ENCODE measurements around the gene LINGO1. TPM values are rescaled to one million over a fixed set of nuclear protein-coding genes. Genes with fewer than 3 reads are reported as not detected.

The LINGO1 gene
- total RNA-seq, 4 donors from 2014 or later, result 0.13 to 1.1 (median 1.0) TPM; not detected in 1

DNA sequence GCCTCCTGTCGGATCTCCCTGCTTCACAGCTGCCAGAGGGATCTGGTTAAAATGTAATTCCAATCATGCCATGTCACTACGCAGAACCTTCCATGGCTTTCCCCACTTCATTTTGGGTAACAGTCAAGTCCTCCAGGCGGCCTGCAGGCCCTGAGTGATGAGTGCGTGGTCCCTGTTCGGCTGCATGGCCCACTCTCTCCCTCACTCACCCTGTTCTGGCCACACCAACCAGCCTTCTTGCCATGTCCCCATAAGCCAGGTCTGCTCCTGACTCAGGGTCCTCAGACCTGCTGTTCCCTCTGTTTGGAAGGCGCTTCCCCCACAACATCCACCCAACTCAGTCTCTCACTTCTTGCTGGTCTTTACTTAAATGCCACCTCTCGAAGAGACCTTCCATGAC, 41.6 kb upstream of the LINGO1 start:
- 89 to 94% methylated on average over 7 of the region's 7 CpGs for WGBS, 2 donors
- H3K27me3 ChIP-seq, result no peaks in the 10 kb centered on the region
- intact Hi-C loops (cut with DNase I), result no loop called here
- H3K4me3 ChIP-seq (replicated peaks in 1 of 3), result no peak overlapping the region
- no peak overlapping the region for H3K27ac ChIP-seq
- H3K36me3 ChIP-seq, result no peaks in the 10 kb centered on the region
- DNase-seq, result no peak
- TF ChIP-seq CTCF (IDR thresholded peaks at IDR 0.05) (no peak), POLR2A (IDR thresholded peaks at IDR 0.05) (no peak)
- no peaks in the 10 kb centered on the region for H3K9me3 ChIP-seq
- no peaks in the 10 kb centered on the region for H3K4me1 ChIP-seq

DNA sequence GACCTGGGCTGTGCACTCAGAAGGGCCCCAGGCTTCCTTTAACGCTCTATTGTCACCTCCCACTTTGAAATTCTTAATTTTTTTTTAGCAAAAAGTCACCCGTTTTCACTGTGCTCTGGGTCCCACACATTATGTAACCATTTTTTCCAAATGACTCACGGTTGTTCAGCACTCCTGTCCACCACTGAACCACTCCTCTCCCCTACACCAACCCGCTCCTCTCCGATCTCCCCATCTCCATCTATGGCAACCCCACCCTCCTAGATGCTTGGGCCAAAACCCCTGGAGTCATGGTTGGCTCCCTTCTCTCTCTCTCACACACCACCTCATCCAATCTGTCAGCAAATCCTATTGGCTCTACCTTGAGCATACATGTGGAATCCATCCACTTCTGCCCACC, 41.2 kb upstream of the LINGO1 start:
- Histone ChIP-seq H3K4me3 (replicated peaks in 1 of 3) (no peak overlapping the region), H3K36me3 (no peaks in the 10 kb centered on the region), H3K9me3 (no peaks in the 10 kb centered on the region), H3K4me1 (no peaks in the 10 kb centered on the region), H3K27me3 (no peaks in the 10 kb centered on the region), H3K27ac (no peak overlapping the region)
- WGBS, 2 donors, result 75 to 77% methylated on average over 5 of the region's 5 CpGs
- TF ChIP-seq CTCF (IDR thresholded peaks at IDR 0.05), result no peak
- no peak for TF ChIP-seq POLR2A (IDR thresholded peaks at IDR 0.05)
- DNase-seq, result no peak
- intact Hi-C loops (cut with DNase I), result no loop called here

DNA sequence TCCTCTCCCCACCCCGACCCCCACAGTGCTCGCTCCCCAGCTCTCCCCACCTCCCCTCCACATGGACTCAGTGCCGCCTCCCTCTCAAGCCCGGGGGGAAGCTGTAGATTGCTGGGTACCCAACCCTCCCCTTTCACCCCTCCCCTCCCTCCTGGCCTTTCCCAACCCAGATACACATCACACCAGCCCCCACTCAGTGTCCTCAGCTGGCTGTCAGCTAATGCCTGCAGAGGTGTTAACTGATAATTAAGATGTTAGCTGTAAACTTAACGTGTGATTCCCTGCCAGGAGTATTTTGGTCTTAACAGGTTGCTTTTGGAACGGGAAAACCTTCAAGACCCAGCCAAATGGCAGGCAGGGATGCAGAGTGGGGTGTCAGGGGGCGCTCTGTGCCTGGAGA, 39.4 kb upstream of the LINGO1 start:
- no peak for DNase-seq
- Histone ChIP-seq H3K4me1 (no peaks in the 10 kb centered on the region), H3K36me3 (no peaks in the 10 kb centered on the region), H3K27ac (no peak overlapping the region), H3K27me3 (no peaks in the 10 kb centered on the region), H3K9me3 (no peaks in the 10 kb centered on the region), H3K4me3 (replicated peaks in 1 of 3) (no peak overlapping the region)
- no peak for TF ChIP-seq CTCF (IDR thresholded peaks at IDR 0.05)
- TF ChIP-seq POLR2A (IDR thresholded peaks at IDR 0.05), result no peak
- 50 to 55% methylated on average over 6 to 7 of the region's 7 CpGs for WGBS, 2 donors
- intact Hi-C loops (cut with DNase I), result no loop called here

DNA sequence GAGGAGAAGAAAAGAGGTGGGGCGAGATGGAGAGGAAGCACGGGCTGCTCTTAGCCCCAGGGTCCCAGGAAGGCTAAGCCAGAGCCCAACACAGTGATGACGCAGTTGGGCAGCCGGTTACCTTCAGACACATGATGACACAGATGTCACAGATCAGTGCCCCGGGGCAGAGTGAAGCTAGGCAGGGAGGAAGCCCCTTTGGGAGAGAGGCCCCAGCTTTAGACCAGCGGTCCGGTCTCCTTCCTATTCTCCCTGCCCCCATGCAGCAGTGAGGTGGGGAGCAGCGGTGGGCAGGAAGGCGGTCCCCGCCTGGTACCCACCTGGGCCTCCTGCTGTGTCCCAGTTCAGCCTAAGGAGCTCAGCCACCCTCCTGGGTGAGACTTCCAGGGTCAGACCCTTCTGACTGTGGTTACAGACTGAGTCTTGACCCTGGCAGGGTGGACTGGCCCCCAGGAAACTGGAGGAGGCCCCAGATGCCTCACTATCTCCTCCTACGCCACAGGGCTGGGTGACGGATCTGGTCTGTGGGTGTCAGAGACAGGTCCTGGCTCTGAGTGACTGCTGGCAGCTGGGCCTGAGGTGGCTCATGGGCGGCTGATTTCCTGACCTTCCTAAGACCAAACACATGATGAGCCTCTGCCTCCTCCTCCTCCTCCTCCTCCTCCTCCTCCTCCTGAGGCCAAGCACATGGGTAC, 38.8 kb upstream of the LINGO1 start:
- no peak for DNase-seq
- no peak overlapping the region for H3K4me3 ChIP-seq (replicated peaks in 1 of 3)
- TF ChIP-seq CTCF (IDR thresholded peaks at IDR 0.05) (no peak), POLR2A (IDR thresholded peaks at IDR 0.05) (no peak)
- H3K36me3 ChIP-seq, result no peaks in the 10 kb centered on the region
- no peaks in the 10 kb centered on the region for H3K27me3 ChIP-seq
- no peaks in the 10 kb centered on the region for H3K9me3 ChIP-seq
- 56 to 76% methylated on average over 7 to 10 of the region's 13 CpGs for WGBS, 2 donors
- H3K27ac ChIP-seq, result no peak overlapping the region
- H3K4me1 ChIP-seq, result no peaks in the 10 kb centered on the region
- intact Hi-C loops (cut with DNase I), result no loop called here

DNA sequence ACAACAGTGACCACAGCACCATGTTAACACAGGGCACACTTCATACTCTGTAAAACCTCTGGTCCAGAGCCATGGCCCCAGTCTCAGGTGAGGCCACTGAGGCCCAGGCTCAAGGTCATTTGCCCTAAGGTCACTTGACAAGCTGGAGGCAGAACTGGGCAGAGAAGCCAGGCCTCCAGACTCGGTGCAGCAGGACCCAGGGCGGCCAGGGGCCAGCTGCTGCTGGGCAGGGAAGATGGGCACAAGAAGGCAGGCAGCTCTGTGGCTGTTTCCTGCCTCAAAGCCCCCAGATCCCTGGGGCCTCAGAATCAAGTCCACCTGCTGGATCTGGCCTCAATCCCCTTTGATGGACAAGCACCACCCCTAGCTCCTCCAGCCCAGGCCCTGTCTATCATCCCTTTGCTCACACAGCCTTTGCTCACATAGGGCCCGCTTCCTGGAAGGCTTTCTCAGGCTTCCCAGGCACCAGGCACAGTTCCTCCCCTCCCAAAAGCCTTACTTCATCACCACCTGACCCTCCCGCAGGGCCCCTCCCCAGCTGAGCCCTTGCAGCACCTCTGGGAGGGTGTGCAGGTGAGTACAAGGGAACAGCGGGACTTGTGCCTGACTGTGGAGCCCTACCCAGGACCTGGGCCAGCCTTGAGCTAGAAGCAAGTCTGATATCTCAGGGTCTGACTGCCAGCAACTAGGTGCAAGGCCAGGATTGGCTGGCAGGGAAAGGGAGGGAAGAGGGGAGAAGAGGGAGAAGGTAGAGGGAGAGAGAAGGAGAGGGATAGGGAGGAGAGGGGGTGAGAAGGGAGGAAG, 38.0 kb upstream of the LINGO1 start:
- intact Hi-C loops (cut with DNase I), result no loop called here
- WGBS, 2 donors, result 78 to 84% methylated on average over 4 to 5 of the region's 5 CpGs
- Histone ChIP-seq H3K4me3 (replicated peaks in 1 of 3) (no peak overlapping the region), H3K9me3 (no peaks in the 10 kb centered on the region), H3K36me3 (no peaks in the 10 kb centered on the region), H3K27me3 (no peaks in the 10 kb centered on the region), H3K27ac (no peak overlapping the region), H3K4me1 (no peaks in the 10 kb centered on the region)
- TF ChIP-seq CTCF (IDR thresholded peaks at IDR 0.05), result no peak
- TF ChIP-seq POLR2A (IDR thresholded peaks at IDR 0.05), result no peak
- no peak for DNase-seq

Measured in thyroid gland (tissue), 4 donors.